Fibroblast of villous mesenchyme (primary cell): ENCODE measurements around the gene LSM4. TPM values are rescaled to one million over a fixed set of nuclear protein-coding genes. Genes with fewer than 3 reads are reported as not detected.
A peak's percentile ranks its signal among the peaks of the same experiment; 100 is the strongest.
"Not testable (repeated sequence)": the region's sequence is repeated elsewhere in the genome, so short reads cannot be mapped to it uniquely, and the experiment has no call there.

Experiments
- DNase-seq: peaks from one replicate; pipeline ENCODE4 v3.0.0-alpha.2; 2010; ENCODE audit warnings: low read depth
- H3K4me3 ChIP-seq: 2 replicates; pipeline ENCODE4 v1.5.1; 2011; ENCODE audit warnings: low read depth, mild to moderate bottlenecking, low read length
- CTCF ChIP-seq: IDR thresholded peaks from 2 replicates; pipeline ENCODE4 v1.5.1; 2012; ENCODE audit warnings: low read depth, mild to moderate bottlenecking, low read length; ENCODE audit not compliant: insufficient read depth
- total RNA-seq: library from RNA; depleted of rRNA; stranded (reverse); fragments of >200 nt; gene quantifications from 2 replicates; pipeline ENCODE4 v1.2.3, GENCODE V29; 2012

The LSM4 gene
- total RNA-seq, 1 donor = 131 TPM

- no peak overlapping the region for H3K4me3 ChIP-seq
- no peak for TF ChIP-seq CTCF
- no peak for DNase-seq
Measured at GRCh38 chr19:18332917-18333530, 10.1 kb upstream of the LSM4 start.

- DNase-seq = no peak
Measured at GRCh38 chr19:18330868-18331267, 8.0 kb upstream of the LSM4 start.

GRCh38 chr19:18329035-18329376, 6.1 kb upstream of the LSM4 start:
- no peak for TF ChIP-seq CTCF
- H3K4me3 ChIP-seq = peak overlapping the region; percentile 46
- no peak for DNase-seq

More at GRCh38 chr19:18330868-18331267, 8.0 kb upstream of the LSM4 start:
- no peak for TF ChIP-seq CTCF
- no peak overlapping the region for H3K4me3 ChIP-seq

GRCh38 chr19:18328340-18329034, 5.6 kb upstream of the LSM4 start:
- peak; percentile 98 for DNase-seq
- H3K4me3 ChIP-seq = peak overlapping the region; percentile 46
- peak; percentile 97 for TF ChIP-seq CTCF

- no peak for DNase-seq
- no peak overlapping the region for H3K4me3 ChIP-seq
- TF ChIP-seq CTCF = no peak
Measured at GRCh38 chr19:18326772-18327171, 3.9 kb upstream of the LSM4 start.

- not testable (repeated sequence) for DNase-seq, H3K4me3 ChIP-seq
Measured at GRCh38 chr19:18324373-18324731, 1.5 kb upstream of the LSM4 start.

GRCh38 chr19:18322318-18322758, 538 bp downstream of the LSM4 start:
- peak; percentile 77 for DNase-seq
- TF ChIP-seq CTCF = peak; percentile 41
- peak overlapping the region; percentile 73 for H3K4me3 ChIP-seq
